ENCODE results near the gene MED17.

DNA sequence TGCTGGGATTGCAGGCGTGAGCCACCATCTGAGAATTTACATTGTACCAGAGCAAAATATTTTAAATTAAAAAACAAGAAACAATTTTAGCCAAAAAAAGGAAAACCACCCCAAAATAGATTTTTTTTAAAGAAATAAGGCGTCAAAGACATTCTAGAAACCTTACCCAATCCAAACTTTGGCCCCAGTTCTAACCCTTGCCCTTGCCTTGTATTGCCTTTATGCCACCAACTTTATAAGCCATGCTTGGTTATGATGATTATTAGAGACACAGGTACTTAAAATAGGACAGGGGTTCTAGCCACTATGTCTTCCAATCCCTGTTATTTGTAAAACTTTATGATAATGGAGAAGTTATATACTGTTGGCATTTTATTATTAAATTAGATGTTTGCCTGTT, 30.8 kb upstream of the MED17 start:
- TF ChIP-seq YY1 (IDR thresholded peaks at IDR 0.05; ENCODE audit: insufficient read depth, insufficient read length) (no peak), SUZ12 (IDR thresholded peaks at IDR 0.05; ENCODE audit: extremely low read depth, insufficient read depth, insufficient read length) (no peak), ZNF274 (IDR thresholded peaks at IDR 0.05; ENCODE audit: low read depth, low read length) (no peak)
